NT2/D1 (cell line): ENCODE results near the gene RHBDD1.

Experiments used
- DNase-seq: peaks from one replicate; pipeline ENCODE4 v3.0.0-alpha.2; 2011; ENCODE audit warnings: low read depth, low spot score
- H3K27me3 ChIP-seq: 2 replicates; pipeline ENCODE4 v1.6.0; 2011; ENCODE audit warnings: mild to moderate bottlenecking; ENCODE audit not compliant: insufficient read length, insufficient read depth
- H3K36me3 ChIP-seq: 2 replicates; pipeline ENCODE4 v1.6.1; 2011; ENCODE audit warnings: mild to moderate bottlenecking, low read length, mixed read lengths; ENCODE audit not compliant: insufficient read depth, insufficient read length
- H3K4me1 ChIP-seq: 2 replicates; pipeline ENCODE4 v1.5.1; 2011; ENCODE audit not compliant: insufficient read depth, insufficient read length
- H3K4me3 ChIP-seq: 2 replicates; pipeline ENCODE4 v1.5.1; 2011; ENCODE audit warnings: low read depth; ENCODE audit not compliant: insufficient read length
- H3K9ac ChIP-seq: 2 replicates; pipeline ENCODE4 v1.6.0; 2011; ENCODE audit warnings: low read depth; ENCODE audit not compliant: insufficient read length
- H3K9me3 ChIP-seq: 2 replicates; pipeline ENCODE4 v1.5.1; 2011; ENCODE audit warnings: mild to moderate bottlenecking, low read length; ENCODE audit not compliant: insufficient read depth
- SUZ12 ChIP-seq: IDR thresholded peaks from 2 replicates; pipeline ENCODE4 v1.6.1; 2011; ENCODE audit not compliant: insufficient read length, insufficient read depth; ENCODE audit errors: extremely low read depth
- YY1 ChIP-seq: IDR thresholded peaks from 2 replicates; pipeline ENCODE4 v1.6.1; 2011; ENCODE audit not compliant: insufficient read length, insufficient read depth
- ZNF274 ChIP-seq: IDR thresholded peaks from 2 replicates; pipeline ENCODE4 v1.6.1; 2011; ENCODE audit warnings: mild to moderate bottlenecking, low read depth, low read length

The RHBDD1 gene

DNA sequence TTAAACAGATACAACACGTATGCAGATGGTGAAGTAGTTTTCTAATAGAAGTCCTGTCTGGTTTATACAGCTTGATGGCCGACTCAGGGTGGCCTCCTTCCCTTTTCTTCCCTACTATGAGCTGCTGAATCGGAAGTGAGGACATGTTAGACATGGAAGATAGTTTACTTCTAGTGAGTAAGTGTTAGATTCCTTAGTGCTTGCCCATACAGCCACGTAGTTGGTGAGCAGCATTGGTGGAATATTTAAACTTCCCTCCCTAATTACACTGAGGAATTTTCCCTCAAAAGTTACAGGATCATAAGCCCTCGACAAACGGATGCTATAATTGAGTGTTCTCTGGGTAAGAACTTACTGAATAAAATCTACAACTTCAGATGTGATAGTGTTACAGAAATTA is 52.1 kb downstream of the RHBDD1 start:
- TF ChIP-seq YY1 (no peak), SUZ12 (no peak), ZNF274 (no peak)
- H3K9me3 ChIP-seq, result no peaks in the 10 kb centered on the region
- H3K27me3 ChIP-seq, result no peaks in the 10 kb centered on the region
- H3K4me1 ChIP-seq, result no peaks in the 10 kb centered on the region
- DNase-seq, result no peak
- H3K36me3 ChIP-seq, result no peaks in the 10 kb centered on the region
- H3K9ac ChIP-seq, result no peak overlapping the region
- no peak overlapping the region for H3K4me3 ChIP-seq

DNA sequence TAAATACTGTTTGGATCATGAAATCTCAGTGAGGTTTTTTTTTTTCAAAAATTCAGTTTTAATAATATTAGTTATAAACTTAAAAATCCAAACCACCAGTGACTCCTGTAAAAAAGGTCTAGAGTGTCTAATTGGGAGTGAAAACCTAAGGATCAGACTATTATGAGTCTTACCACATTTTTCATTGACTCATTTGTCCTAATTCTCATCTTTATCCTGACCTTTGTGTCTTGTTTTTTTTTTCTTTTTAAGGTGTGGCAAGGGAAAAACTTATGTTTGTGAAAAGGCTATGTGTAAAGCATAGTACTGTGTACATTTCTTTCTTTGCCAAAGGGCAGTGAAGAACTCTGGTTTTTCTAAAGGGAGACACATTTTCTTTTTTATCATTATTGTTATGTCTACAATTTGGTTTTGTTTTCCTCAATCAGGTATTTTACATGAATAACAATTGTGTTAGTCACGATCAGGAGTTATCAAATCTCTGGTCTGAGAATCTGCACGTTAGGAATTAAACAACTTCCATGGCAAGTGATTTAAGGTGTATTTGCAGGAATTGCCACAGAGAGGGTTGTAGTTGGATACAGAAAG is 52.6 kb downstream of the RHBDD1 start:
- no peaks in the 10 kb centered on the region for H3K27me3 ChIP-seq
- TF ChIP-seq ZNF274 (no peak), SUZ12 (no peak)
- H3K9me3 ChIP-seq, result no peaks in the 10 kb centered on the region
- no peak for DNase-seq
- no peak overlapping the region for H3K4me3 ChIP-seq
- H3K9ac ChIP-seq, result no peak overlapping the region
- H3K4me1 ChIP-seq, result no peaks in the 10 kb centered on the region
- H3K36me3 ChIP-seq, result no peaks in the 10 kb centered on the region

DNA sequence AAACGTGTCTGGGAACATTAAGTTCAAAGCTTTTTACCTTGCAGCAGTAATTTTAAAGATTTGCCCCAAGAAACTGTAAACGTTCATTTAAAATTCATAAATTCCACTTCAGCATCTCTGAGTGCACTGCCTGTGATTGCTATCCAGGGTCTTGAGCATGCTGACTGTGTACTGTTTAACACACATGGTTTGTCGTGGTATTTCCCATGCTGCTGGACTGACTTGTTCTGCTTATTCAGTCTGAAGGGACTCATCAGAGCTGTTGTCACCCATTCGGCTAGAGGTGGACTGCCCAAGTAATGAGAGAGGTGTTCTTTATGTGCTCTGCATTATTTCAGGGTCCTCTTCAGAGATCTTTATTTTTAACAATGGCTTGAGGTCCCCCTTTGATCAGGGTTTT is 53.1 kb downstream of the RHBDD1 start:
- H3K9ac ChIP-seq, result no peak overlapping the region
- TF ChIP-seq SUZ12, result no peak
- no peak for TF ChIP-seq YY1
- no peaks in the 10 kb centered on the region for H3K9me3 ChIP-seq
- DNase-seq, result no peak
- H3K4me3 ChIP-seq, result no peak overlapping the region
- no peaks in the 10 kb centered on the region for H3K4me1 ChIP-seq
- H3K36me3 ChIP-seq, result no peaks in the 10 kb centered on the region
- H3K27me3 ChIP-seq, result no peaks in the 10 kb centered on the region

DNA sequence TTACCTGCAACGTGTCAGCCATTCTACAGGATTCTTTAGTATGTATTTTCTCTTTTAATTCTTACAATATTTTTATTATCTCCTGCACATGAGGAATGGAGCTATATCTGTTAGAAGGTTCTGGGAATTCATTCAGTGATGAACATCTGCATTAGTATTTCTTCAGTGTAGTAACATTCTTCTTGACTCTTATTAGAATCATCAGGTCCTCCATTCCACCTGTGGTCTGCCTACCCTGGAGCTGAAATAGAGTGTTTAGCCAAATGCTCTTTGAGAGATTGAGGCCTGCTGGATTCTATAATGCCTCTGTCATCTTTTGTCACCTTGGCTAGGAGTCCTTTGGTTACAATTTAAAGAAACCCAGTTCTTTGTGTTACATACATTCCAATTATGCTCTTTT is 54.4 kb downstream of the RHBDD1 start:
- TF ChIP-seq YY1 (no peak), SUZ12 (no peak), ZNF274 (no peak)
- DNase-seq, result no peak
- Histone ChIP-seq H3K36me3 (no peaks in the 10 kb centered on the region), H3K4me1 (no peaks in the 10 kb centered on the region), H3K9ac (no peak overlapping the region), H3K9me3 (no peaks in the 10 kb centered on the region), H3K27me3 (no peaks in the 10 kb centered on the region), H3K4me3 (no peak overlapping the region)

DNA sequence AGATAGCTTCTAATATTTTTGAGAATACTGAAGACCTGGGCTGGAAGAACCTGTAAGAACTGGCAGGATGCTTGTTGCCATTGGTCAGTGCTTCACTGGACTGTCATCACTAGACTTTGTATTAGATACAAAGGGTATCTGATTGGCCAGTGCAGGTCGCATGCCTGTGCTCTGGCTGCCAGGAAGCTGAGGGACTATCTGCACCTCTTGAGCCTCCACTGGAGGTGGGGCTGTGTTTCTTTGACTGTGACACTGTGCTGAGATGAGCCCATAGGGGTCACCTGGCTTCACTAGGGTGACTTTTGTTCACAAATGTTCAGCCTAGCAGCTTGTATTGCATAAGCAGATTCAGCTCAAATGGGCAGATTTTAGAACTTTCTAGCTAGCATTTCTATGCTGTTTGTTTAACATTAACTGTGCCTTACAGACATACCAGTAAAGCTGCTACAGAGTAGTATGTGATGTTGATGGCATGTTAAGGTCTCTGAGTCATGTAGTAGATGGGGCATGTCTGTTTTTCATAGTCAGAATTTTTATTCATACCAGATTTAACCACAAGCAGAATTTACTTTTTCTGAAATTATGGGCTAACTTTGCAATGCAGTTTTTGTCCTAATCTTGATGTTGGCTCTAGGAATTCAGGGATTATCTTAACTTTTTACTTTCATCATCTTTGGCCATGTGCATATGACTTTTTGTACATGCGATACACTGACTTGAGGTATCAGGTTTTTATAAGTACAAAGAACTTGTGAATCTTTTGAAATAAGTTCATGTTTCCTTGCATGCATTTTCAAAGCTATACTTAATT is 56.1 kb downstream of the RHBDD1 start:
- DNase-seq, result no peak
- no peaks in the 10 kb centered on the region for H3K27me3 ChIP-seq
- H3K9me3 ChIP-seq, result no peaks in the 10 kb centered on the region
- no peak overlapping the region for H3K4me3 ChIP-seq
- no peaks in the 10 kb centered on the region for H3K36me3 ChIP-seq
- TF ChIP-seq SUZ12 (no peak), YY1 (no peak), ZNF274 (no peak)
- H3K4me1 ChIP-seq, result no peaks in the 10 kb centered on the region
- H3K9ac ChIP-seq, result no peak overlapping the region

DNA sequence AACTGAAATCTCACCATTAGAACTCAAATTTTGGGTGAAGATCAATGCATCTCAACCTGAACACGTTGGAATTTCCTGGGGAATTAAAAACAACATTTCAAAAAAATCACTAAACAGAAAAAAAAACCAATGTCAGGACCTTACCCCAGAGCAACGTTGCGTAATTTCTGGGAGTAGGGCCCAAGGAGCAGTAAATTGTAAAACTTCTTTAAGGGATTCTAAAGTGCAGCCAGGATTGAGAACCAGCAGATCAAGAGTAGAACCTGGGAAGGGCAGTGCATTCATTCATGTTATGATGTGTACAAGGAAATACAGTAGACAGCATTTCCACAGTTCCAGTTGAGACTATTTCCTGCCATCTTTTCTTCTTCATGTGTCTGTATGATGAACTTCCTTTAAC is 56.9 kb downstream of the RHBDD1 start:
- no peak for TF ChIP-seq ZNF274
- no peak for TF ChIP-seq SUZ12
- TF ChIP-seq YY1, result no peak
- Histone ChIP-seq H3K27me3 (no peaks in the 10 kb centered on the region), H3K4me1 (no peaks in the 10 kb centered on the region), H3K9me3 (no peaks in the 10 kb centered on the region), H3K9ac (no peak overlapping the region), H3K4me3 (no peak overlapping the region), H3K36me3 (no peaks in the 10 kb centered on the region)
- DNase-seq, result no peak

DNA sequence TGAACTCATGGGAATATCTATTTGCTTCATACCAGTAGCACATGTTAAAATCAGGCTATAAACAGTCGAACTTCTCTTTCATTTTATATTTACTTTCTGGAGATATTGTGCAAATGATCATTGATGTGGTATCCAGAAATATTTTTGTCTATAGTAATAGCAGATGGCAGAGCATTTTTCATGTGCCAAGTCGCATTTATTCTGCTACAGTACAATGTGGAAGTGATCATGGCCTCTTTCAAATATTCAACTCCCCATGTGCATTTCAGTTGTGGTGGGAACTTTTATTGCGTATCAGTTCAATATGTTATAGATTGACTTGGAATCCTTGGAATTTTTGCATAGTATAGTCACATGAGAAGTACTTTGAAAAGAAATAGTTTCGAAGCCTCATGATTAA is 57.4 kb downstream of the RHBDD1 start:
- DNase-seq, result no peak
- Histone ChIP-seq H3K27me3 (no peaks in the 10 kb centered on the region), H3K9ac (no peak overlapping the region), H3K9me3 (no peaks in the 10 kb centered on the region), H3K36me3 (no peaks in the 10 kb centered on the region), H3K4me1 (no peaks in the 10 kb centered on the region), H3K4me3 (no peak overlapping the region)
- no peak for TF ChIP-seq YY1
- no peak for TF ChIP-seq SUZ12
- TF ChIP-seq ZNF274, result no peak
